ENCODE data around the gene STOX2. TPM values are rescaled to one million over a fixed set of nuclear protein-coding genes. Genes with fewer than 3 reads are reported as not detected.
"Not testable (repeated sequence)": the region's sequence is repeated elsewhere in the genome, so short reads cannot be mapped to it uniquely, and the experiment has no call there.

STOX2 gene
- total RNA-seq, 1 donor from 2014 or later = 9.4 TPM

- Histone ChIP-seq H3K27ac (ENCODE audit: low read depth, low read length) (no peak overlapping the region), H3K9me3 (ENCODE audit: control insufficient read depth in 3 of 3, low read length in 3 of 3) (no peaks in the 10 kb centered on the region), H3K4me3 (ENCODE audit: low read length in 3 of 3) (no peak overlapping the region), H3K4me1 (ENCODE audit: control insufficient read depth in 3 of 3, insufficient read depth in 3 of 3, low read length in 3 of 3) (no peaks in the 10 kb centered on the region), H3K36me3 (ENCODE audit: control insufficient read depth in 3 of 3, insufficient read depth in 3 of 3, low read length in 3 of 3) (peaks cover 0 to 4% (median 0%) of the 10 kb centered on the region in 3 donors), H3K9ac (ENCODE audit: low read depth in 1 of 3, low read length in 3 of 3) (no peak overlapping the region), H3K27me3 (ENCODE audit: control insufficient read depth in 3 of 3, insufficient read depth in 3 of 3, low read length in 3 of 3) (peaks cover 0 to 3% (median 2%) of the 10 kb centered on the region in 3 donors)
These were observed 124.9 kb downstream of the STOX2 start for GRCh38 chr4:184030036-184030435.

- H3K9me3 ChIP-seq (ENCODE audit: control insufficient read depth in 3 of 3, low read length in 3 of 3) = no peaks in the 10 kb centered on the region
- peaks cover 0 to 4% (median 0%) of the 10 kb centered on the region in 3 donors for H3K36me3 ChIP-seq (ENCODE audit: control insufficient read depth in 3 of 3, insufficient read depth in 3 of 3, low read length in 3 of 3)
- no peak overlapping the region for H3K9ac ChIP-seq (ENCODE audit: low read depth in 1 of 3, low read length in 3 of 3)
- no peaks in the 10 kb centered on the region for H3K4me1 ChIP-seq (ENCODE audit: control insufficient read depth in 3 of 3, insufficient read depth in 3 of 3, low read length in 3 of 3)
- H3K27me3 ChIP-seq (ENCODE audit: control insufficient read depth in 3 of 3, insufficient read depth in 3 of 3, low read length in 3 of 3) = peaks cover 0 to 3% (median 2%) of the 10 kb centered on the region in 3 donors
- H3K27ac ChIP-seq (ENCODE audit: low read depth, low read length) = no peak overlapping the region
- no peak overlapping the region for H3K4me3 ChIP-seq (ENCODE audit: low read length in 3 of 3)
These were observed 125.7 kb downstream of the STOX2 start for GRCh38 chr4:184030764-184031163.

- no peaks in the 10 kb centered on the region for H3K4me1 ChIP-seq (ENCODE audit: control insufficient read depth in 3 of 3, insufficient read depth in 3 of 3, low read length in 3 of 3)
- no peak overlapping the region for H3K9ac ChIP-seq (ENCODE audit: low read depth in 1 of 3, low read length in 3 of 3)
- H3K27me3 ChIP-seq (ENCODE audit: control insufficient read depth in 3 of 3, insufficient read depth in 3 of 3, low read length in 3 of 3) = peaks cover 0 to 3% (median 2%) of the 10 kb centered on the region in 3 donors
- no peaks in the 10 kb centered on the region for H3K9me3 ChIP-seq (ENCODE audit: control insufficient read depth in 3 of 3, low read length in 3 of 3)
- peaks cover 0 to 4% (median 0%) of the 10 kb centered on the region in 3 donors for H3K36me3 ChIP-seq (ENCODE audit: control insufficient read depth in 3 of 3, insufficient read depth in 3 of 3, low read length in 3 of 3)
- H3K27ac ChIP-seq (ENCODE audit: low read depth, low read length) = no peak overlapping the region
- H3K4me3 ChIP-seq (ENCODE audit: low read length in 3 of 3) = no peak overlapping the region
These were observed 127.0 kb downstream of the STOX2 start for GRCh38 chr4:184032091-184032490.

- peaks cover 0 to 4% (median 3%) of the 10 kb centered on the region in 3 donors for H3K9me3 ChIP-seq (ENCODE audit: control insufficient read depth in 3 of 3, low read length in 3 of 3)
- peaks cover 0 to 5% (median 0%) of the 10 kb centered on the region in 3 donors for H3K4me1 ChIP-seq (ENCODE audit: control insufficient read depth in 3 of 3, insufficient read depth in 3 of 3, low read length in 3 of 3)
- peak overlapping the region in 1 of 3 donors; percentile 43 for H3K4me3 ChIP-seq (ENCODE audit: low read length in 3 of 3)
These were observed 134.9 kb downstream of the STOX2 start for GRCh38 chr4:184039963-184040383.

GRCh38 chr4:184041156-184041555, 136.0 kb downstream of the STOX2 start:
- peaks cover 0 to 6% (median 4%) of the 10 kb centered on the region in 3 donors for H3K9me3 ChIP-seq (ENCODE audit: control insufficient read depth in 3 of 3, low read length in 3 of 3)
- H3K27ac ChIP-seq (ENCODE audit: low read depth, low read length) = no peak overlapping the region
- peaks cover 0 to 5% (median 0%) of the 10 kb centered on the region in 3 donors for H3K4me1 ChIP-seq (ENCODE audit: control insufficient read depth in 3 of 3, insufficient read depth in 3 of 3, low read length in 3 of 3)
- H3K4me3 ChIP-seq (ENCODE audit: low read length in 3 of 3) = no peak overlapping the region
- H3K27me3 ChIP-seq (ENCODE audit: control insufficient read depth in 3 of 3, insufficient read depth in 3 of 3, low read length in 3 of 3) = peaks cover 0 to 16% (median 0%) of the 10 kb centered on the region in 3 donors
- no peaks in the 10 kb centered on the region for H3K36me3 ChIP-seq (ENCODE audit: control insufficient read depth in 3 of 3, insufficient read depth in 3 of 3, low read length in 3 of 3)
- H3K9ac ChIP-seq (ENCODE audit: low read depth in 1 of 3, low read length in 3 of 3) = no peak overlapping the region

More at GRCh38 chr4:184039963-184040383, 134.9 kb downstream of the STOX2 start:
- Histone ChIP-seq H3K36me3 (ENCODE audit: control insufficient read depth in 3 of 3, insufficient read depth in 3 of 3, low read length in 3 of 3) (no peaks in the 10 kb centered on the region), H3K9ac (ENCODE audit: low read depth in 1 of 3, low read length in 3 of 3) (no peak overlapping the region), H3K27ac (ENCODE audit: low read depth, low read length) (no peak overlapping the region), H3K27me3 (ENCODE audit: control insufficient read depth in 3 of 3, insufficient read depth in 3 of 3, low read length in 3 of 3) (peaks cover 0 to 16% (median 0%) of the 10 kb centered on the region in 3 donors)

GRCh38 chr4:184046148-184046547, 141.0 kb downstream of the STOX2 start:
- Histone ChIP-seq H3K4me3 (ENCODE audit: low read length in 3 of 3) (no peak overlapping the region), H3K9ac (ENCODE audit: low read depth in 1 of 3, low read length in 3 of 3) (no peak overlapping the region), H3K27me3 (ENCODE audit: control insufficient read depth in 3 of 3, insufficient read depth in 3 of 3, low read length in 3 of 3) (peaks cover 0 to 5% (median 0%) of the 10 kb centered on the region in 3 donors), H3K36me3 (ENCODE audit: control insufficient read depth in 3 of 3, insufficient read depth in 3 of 3, low read length in 3 of 3) (no peaks in the 10 kb centered on the region), H3K27ac (ENCODE audit: low read depth, low read length) (no peak overlapping the region), H3K9me3 (ENCODE audit: control insufficient read depth in 3 of 3, low read length in 3 of 3) (peaks cover 0 to 14% (median 0%) of the 10 kb centered on the region in 3 donors), H3K4me1 (ENCODE audit: control insufficient read depth in 3 of 3, insufficient read depth in 3 of 3, low read length in 3 of 3) (no peaks in the 10 kb centered on the region)

- not testable (repeated sequence) for H3K4me1 ChIP-seq (ENCODE audit: control insufficient read depth in 3 of 3, insufficient read depth in 3 of 3, low read length in 3 of 3); H3K4me3 ChIP-seq (ENCODE audit: low read length in 3 of 3); H3K9me3 ChIP-seq (ENCODE audit: control insufficient read depth in 3 of 3, low read length in 3 of 3); H3K36me3 ChIP-seq (ENCODE audit: control insufficient read depth in 3 of 3, insufficient read depth in 3 of 3, low read length in 3 of 3); H3K27ac ChIP-seq (ENCODE audit: low read depth, low read length); H3K27me3 ChIP-seq (ENCODE audit: control insufficient read depth in 3 of 3, insufficient read depth in 3 of 3, low read length in 3 of 3); H3K9ac ChIP-seq (ENCODE audit: low read depth in 1 of 3, low read length in 3 of 3)
These were observed 146.2 kb downstream of the STOX2 start for GRCh38 chr4:184051262-184051661.

- Histone ChIP-seq H3K4me3 (ENCODE audit: low read length in 3 of 3) (no peak overlapping the region), H3K9me3 (ENCODE audit: control insufficient read depth in 3 of 3, low read length in 3 of 3) (no peaks in the 10 kb centered on the region), H3K27me3 (ENCODE audit: control insufficient read depth in 3 of 3, insufficient read depth in 3 of 3, low read length in 3 of 3) (no peaks in the 10 kb centered on the region), H3K9ac (ENCODE audit: low read depth in 1 of 3, low read length in 3 of 3) (no peak overlapping the region), H3K4me1 (ENCODE audit: control insufficient read depth in 3 of 3, insufficient read depth in 3 of 3, low read length in 3 of 3) (no peaks in the 10 kb centered on the region), H3K27ac (ENCODE audit: low read depth, low read length) (no peak overlapping the region), H3K36me3 (ENCODE audit: control insufficient read depth in 3 of 3, insufficient read depth in 3 of 3, low read length in 3 of 3) (no peaks in the 10 kb centered on the region)
These were observed 147.5 kb downstream of the STOX2 start for GRCh38 chr4:184052616-184053015.

GRCh38 chr4:184053434-184053833, 148.3 kb downstream of the STOX2 start:
- no peak overlapping the region for H3K4me3 ChIP-seq (ENCODE audit: low read length in 3 of 3)
- H3K27ac ChIP-seq (ENCODE audit: low read depth, low read length) = no peak overlapping the region
- H3K27me3 ChIP-seq (ENCODE audit: control insufficient read depth in 3 of 3, insufficient read depth in 3 of 3, low read length in 3 of 3) = no peaks in the 10 kb centered on the region
- no peak overlapping the region for H3K9ac ChIP-seq (ENCODE audit: low read depth in 1 of 3, low read length in 3 of 3)
- H3K4me1 ChIP-seq (ENCODE audit: control insufficient read depth in 3 of 3, insufficient read depth in 3 of 3, low read length in 3 of 3) = no peaks in the 10 kb centered on the region
- no peaks in the 10 kb centered on the region for H3K9me3 ChIP-seq (ENCODE audit: control insufficient read depth in 3 of 3, low read length in 3 of 3)
- H3K36me3 ChIP-seq (ENCODE audit: control insufficient read depth in 3 of 3, insufficient read depth in 3 of 3, low read length in 3 of 3) = no peaks in the 10 kb centered on the region

GRCh38 chr4:184056877-184057276, 151.8 kb downstream of the STOX2 start:
- Histone ChIP-seq H3K4me3 (ENCODE audit: low read length in 3 of 3) (no peak overlapping the region), H3K27me3 (ENCODE audit: control insufficient read depth in 3 of 3, insufficient read depth in 3 of 3, low read length in 3 of 3) (no peaks in the 10 kb centered on the region), H3K9ac (ENCODE audit: low read depth in 1 of 3, low read length in 3 of 3) (no peak overlapping the region), H3K9me3 (ENCODE audit: control insufficient read depth in 3 of 3, low read length in 3 of 3) (no peaks in the 10 kb centered on the region), H3K36me3 (ENCODE audit: control insufficient read depth in 3 of 3, insufficient read depth in 3 of 3, low read length in 3 of 3) (no peaks in the 10 kb centered on the region), H3K4me1 (ENCODE audit: control insufficient read depth in 3 of 3, insufficient read depth in 3 of 3, low read length in 3 of 3) (no peaks in the 10 kb centered on the region), H3K27ac (ENCODE audit: low read depth, low read length) (no peak overlapping the region)
